GM21390 (cell line): ENCODE measurements around the gene SHB.
"Not testable (repeated sequence)": the region's sequence is repeated elsewhere in the genome, so short reads cannot be mapped to it uniquely, and the experiment has no call there.

ENCODE experiments used
- ATAC-seq: cut with Tn5 transposase; IDR thresholded peaks from one replicate; pipeline ENCODE4 v1.9.1; 2021; ENCODE audit not compliant: unreplicated experiment

Gene SHB

GRCh38 chr9:38064842-38065368 lies 4.1 kb downstream of the SHB start:
- ATAC-seq: no peak

GRCh38 chr9:38063363-38063707 lies 5.7 kb downstream of the SHB start:
- ATAC-seq: no peak

GRCh38 chr9:38062498-38063362 lies 6.3 kb downstream of the SHB start:
- ATAC-seq: no peak

GRCh38 chr9:38062106-38062497 lies 6.9 kb downstream of the SHB start:
- no peak for ATAC-seq

GRCh38 chr9:38061326-38061977 lies 7.6 kb downstream of the SHB start:
- peak; percentile 58 for ATAC-seq

GRCh38 chr9:38060681-38061080 lies 8.3 kb downstream of the SHB start:
- ATAC-seq: no peak

- no peak for ATAC-seq
Measured at GRCh38 chr9:38059233-38059936, 9.6 kb downstream of the SHB start.

- no peak for ATAC-seq
Measured at GRCh38 chr9:38058452-38059232, 10.4 kb downstream of the SHB start.

- ATAC-seq: no peak
Measured at GRCh38 chr9:38057416-38058195, 11.4 kb downstream of the SHB start.

- ATAC-seq: no peak
Measured at GRCh38 chr9:38054653-38055052, 14.4 kb downstream of the SHB start.

GRCh38 chr9:38053697-38054461 lies 15.1 kb downstream of the SHB start:
- no peak for ATAC-seq

GRCh38 chr9:38051780-38052546 lies 17.1 kb downstream of the SHB start:
- ATAC-seq: no peak

GRCh38 chr9:38048316-38048969 lies 20.6 kb downstream of the SHB start:
- no peak for ATAC-seq

GRCh38 chr9:38047301-38048251 lies 21.5 kb downstream of the SHB start:
- no peak for ATAC-seq

- no peak for ATAC-seq
Measured at GRCh38 chr9:38046661-38047300, 22.2 kb downstream of the SHB start.

- not testable (repeated sequence) for ATAC-seq
Measured at GRCh38 chr9:38045939-38046338, 23.1 kb downstream of the SHB start.

- ATAC-seq: no peak
Measured at GRCh38 chr9:38044706-38045105, 24.3 kb downstream of the SHB start.
